T follicular helper cell (primary cell): ENCODE measurements around the gene CRACR2A.

ENCODE experiments used
- DNase-seq: peaks from one replicate; pipeline ENCODE4 v3.0.0-alpha.2; 2020; ENCODE audit warnings: low read depth

CRACR2A gene

DNA sequence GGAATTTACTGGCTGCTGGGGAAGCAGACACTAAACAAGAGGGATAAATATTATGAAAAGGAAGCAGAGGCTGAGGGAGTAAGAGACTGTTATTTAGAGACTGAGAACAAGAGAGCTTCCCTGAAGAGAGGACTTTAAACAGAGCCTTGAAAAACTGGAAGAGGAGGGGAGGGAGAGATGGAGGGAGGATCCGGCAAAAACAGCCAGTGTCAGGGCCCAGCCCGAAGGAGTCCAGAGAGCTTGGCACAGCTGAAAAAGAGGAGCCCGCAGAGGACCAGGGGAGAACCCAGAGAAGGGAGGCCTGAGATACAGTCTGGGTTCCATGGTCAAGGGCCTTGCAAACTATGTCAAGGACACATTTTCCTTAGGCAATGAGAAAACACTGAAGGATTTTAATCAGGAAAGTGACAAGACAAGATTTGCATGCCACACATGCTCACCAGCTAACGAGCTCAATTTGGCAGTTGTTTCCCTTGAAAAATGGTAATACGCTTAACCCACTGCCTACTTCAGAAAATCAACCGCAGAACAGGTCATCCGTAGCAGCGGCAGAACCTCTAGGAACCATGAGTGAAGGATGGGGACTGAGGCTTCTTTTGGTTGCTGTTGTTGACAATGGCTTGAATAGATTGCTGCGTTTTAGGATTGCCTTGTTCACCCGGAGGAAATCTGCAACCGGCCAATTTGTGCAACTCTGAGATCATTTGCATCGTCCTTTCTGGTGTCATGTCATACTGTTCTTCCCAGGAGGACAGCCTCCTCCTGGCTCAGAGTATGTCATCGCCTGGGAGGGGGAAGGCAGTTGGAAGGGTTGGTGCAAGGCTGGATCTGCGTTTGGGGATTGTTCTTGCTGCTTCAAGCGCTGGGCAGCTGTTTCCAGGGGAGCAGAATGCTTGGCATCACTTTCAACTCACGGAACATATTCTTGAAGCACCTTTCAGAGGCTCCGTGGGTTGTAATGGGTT lies 153.7 kb downstream of the CRACR2A start:
- no peak for DNase-seq

- DNase-seq = no peak
Measured at GRCh38 chr12:3597526-3598210, 155.2 kb downstream of the CRACR2A start.

GRCh38 chr12:3596703-3597415 lies 156.1 kb downstream of the CRACR2A start:
- DNase-seq = no peak

GRCh38 chr12:3595721-3596120 lies 157.2 kb downstream of the CRACR2A start:
- no peak for DNase-seq

GRCh38 chr12:3594966-3595365 lies 157.9 kb downstream of the CRACR2A start:
- DNase-seq = no peak

DNA sequence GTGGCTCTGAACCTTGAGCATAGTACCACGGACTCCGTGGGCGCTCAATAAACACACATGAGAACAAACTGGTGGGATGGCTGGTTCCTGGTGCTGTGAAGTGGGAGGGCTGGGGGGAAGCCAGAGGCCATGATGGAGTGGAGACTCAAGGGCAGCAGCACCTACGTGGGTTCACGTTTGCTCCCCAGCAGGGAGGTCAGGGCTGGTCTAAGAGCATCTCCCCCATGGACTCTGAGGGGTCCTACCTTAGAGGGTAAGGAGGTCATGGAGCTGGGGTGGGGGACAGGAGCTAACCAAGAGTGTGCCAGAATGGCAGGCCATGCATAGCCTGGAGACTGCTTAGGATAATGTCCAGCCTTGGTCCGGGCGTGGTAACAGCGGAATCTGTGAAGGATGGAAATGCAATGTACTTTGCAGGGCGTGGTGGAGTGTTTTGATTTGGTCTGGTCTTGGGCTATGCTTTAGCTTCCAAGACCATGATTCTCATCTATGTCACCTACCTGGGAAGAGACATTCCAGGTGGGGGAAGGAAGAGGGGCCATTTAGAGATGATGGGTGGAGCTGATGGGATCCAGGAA lies 158.9 kb downstream of the CRACR2A start:
- no peak for DNase-seq

- DNase-seq = no peak
Measured at GRCh38 chr12:3592856-3593625, 159.9 kb downstream of the CRACR2A start.

DNA sequence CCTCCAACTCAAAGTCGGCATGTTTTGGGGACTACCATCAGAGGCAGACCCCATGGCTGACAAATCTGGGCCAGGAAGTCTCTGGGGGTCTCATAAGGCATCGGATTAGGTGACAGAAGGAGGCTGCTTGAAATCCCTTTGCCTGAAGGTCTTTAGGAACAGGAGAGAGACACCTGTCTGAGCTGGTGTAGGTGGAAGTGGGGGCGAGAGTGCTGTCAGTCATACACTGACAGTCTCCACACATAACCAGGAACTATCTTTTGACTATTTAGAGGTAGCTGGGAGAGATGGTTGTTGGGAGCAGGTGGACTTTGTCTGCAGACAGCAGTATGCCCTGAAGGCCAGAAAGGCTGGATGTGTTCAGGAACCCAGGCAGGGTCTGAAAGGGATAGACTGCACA lies 163.2 kb downstream of the CRACR2A start:
- DNase-seq = no peak

DNA sequence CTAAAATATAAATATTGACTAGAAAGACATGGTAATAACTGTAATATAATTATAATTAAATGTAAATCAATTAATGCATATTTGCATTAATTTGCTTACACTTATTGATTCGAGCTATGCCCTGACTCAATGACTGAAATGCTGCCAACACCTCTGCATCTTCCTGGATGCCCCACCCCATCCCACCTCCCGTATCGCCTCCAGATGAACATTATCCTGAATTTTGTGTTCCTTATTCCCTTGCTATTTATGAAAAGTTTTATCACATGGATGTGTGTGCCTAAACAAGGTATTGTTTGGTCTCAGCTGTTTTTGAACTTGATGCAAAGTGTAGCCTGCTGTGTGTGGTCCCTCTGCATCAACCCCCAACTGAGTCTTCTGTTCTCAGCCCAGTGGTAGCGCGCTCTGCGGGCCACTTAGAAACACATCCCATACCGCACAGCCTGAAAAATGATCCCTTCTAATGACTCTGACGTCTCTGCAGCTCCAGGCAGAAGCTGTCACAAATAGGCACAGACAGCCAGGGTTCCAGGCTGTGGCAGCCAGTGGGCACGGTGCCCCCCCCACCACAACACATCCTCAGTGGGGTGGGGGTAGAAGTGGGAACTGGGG lies 165.4 kb downstream of the CRACR2A start:
- DNase-seq = no peak

- DNase-seq = no peak
Measured at GRCh38 chr12:3583656-3584334, 169.1 kb downstream of the CRACR2A start.

GRCh38 chr12:3580094-3580749 lies 172.7 kb downstream of the CRACR2A start:
- DNase-seq = no peak

- DNase-seq = no peak
Measured at GRCh38 chr12:3579446-3580093, 173.3 kb downstream of the CRACR2A start.

DNA sequence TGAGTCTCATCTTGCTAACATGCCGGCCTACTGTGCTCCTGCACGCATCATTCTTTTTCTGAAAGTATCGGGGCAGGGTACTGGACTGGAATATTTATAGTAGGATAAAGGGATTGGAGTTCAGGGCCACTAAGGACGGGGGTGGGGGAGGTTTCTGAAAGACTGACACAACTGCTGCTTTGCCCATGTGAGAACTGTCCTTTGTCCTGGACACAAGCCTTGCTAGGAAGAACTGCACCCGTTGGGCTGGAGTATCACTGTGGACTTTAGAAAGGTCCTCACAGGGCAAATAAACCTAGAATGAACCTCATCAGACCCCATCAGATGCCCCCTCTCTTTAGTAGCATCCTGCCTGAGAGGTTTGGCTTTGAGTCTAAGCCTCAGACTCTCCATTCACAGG lies 174.4 kb downstream of the CRACR2A start:
- DNase-seq = no peak

DNA sequence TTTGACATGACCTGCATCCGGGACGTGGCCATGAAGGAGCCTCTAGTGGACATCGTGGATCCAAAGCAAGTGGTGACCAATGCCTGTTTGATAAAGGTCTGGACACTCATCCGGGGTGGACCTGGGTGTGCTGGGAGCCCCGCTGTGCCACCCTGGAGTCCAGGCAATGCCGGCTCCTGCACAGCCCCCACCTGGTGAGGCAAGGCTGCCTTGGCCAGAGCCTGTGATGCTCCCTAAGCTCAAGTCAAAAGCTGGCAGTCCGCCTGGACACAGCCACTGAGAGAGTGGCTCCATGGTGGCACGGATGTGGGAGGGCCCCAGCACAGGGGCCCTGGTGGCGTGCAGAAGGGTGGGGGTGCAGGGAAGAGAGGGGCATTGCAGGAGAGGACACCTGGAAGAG lies 176.0 kb downstream of the CRACR2A start:
- no peak for DNase-seq

GRCh38 chr12:3574986-3575385 lies 177.9 kb downstream of the CRACR2A start:
- no peak for DNase-seq

GRCh38 chr12:3572560-3572959 lies 180.3 kb downstream of the CRACR2A start:
- DNase-seq = no peak

GRCh38 chr12:3571724-3572123 lies 181.2 kb downstream of the CRACR2A start:
- DNase-seq = no peak

DNA sequence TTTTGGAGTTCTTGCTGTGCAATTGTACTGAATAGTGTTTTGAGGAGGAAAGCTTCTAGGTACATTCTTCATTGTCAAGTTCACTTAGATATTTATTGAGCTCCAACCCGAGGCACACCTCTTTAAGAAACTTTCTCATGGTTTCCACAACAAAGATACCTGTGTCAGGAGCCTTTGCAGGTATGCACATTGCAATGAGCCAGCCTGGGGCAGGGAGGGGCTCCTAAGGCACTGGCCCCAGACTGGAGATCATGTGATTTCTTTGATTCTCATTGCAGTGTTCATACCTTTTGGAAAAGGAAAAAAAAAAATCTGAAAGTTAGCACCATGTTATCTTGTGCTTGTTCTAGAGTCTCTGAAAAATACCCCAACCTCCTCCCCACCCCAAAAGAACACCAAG lies 181.6 kb downstream of the CRACR2A start:
- no peak for DNase-seq

- no peak for DNase-seq
Measured at GRCh38 chr12:3568695-3569094, 184.2 kb downstream of the CRACR2A start.
